Suppressor macrophage (primary cell): ENCODE results near the gene SBK2.
"Not testable (repeated sequence)": the region's sequence is repeated elsewhere in the genome, so short reads cannot be mapped to it uniquely, and the experiment has no call there.

Experiments
- DNase-seq, 4 experiments: peaks; one replicate each; pipeline ENCODE4 v3.0.0-alpha.2; 2020 to 2022

SBK2 gene

GRCh38 chr19:55535173-55535964 is 1.6 kb downstream of the SBK2 start:
- DNase-seq = peak; percentile 48 to 72 (median 70)

- not testable (repeated sequence) for DNase-seq
Observed at GRCh38 chr19:55534280-55534679, 2.7 kb downstream of the SBK2 start.

- no peak for DNase-seq
Observed at GRCh38 chr19:55530996-55531395, 5.9 kb downstream of the SBK2 start.

- DNase-seq = no peak
Observed at GRCh38 chr19:55529636-55530234, 7.2 kb downstream of the SBK2 start.

DNA sequence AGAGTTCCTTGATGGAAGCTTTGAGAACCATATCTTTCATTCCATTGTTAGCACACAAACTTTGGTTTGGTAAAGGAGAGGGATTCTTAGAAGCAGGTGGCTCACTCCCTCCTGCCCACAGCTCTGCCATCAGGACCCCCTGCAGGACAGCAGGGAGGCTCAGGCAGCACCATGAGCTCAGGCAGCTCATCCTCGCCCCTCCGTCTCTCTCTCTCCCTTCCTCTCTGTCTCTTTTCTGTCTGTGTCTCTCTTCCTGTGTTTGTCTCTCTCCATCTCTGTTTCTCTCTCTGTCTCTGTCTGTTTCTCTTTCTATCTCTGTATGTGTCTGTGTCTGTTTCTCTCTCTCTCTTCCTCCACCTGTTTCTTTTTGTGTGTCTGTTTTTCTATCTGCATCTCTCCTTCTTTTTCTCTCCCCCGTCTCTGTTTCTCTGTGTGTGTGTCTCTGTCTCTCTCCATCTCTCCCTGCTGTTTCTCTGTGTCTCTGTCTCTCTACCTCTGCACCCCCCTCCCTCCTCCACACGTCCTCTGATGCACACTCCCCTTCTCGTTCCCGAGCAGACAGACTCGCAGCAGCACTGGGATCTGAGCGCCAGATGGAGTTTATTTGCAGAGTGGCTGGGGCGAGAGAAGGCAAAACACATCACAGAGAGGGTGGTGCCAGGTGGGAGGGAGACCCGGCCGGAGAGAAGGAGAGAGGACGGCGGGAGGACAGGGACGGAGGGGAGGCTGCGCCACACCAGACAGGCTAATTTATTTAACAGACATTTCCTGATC is 8.7 kb downstream of the SBK2 start:
- no peak for DNase-seq

- no peak for DNase-seq
Observed at GRCh38 chr19:55527197-55528029, 9.5 kb downstream of the SBK2 start.

GRCh38 chr19:55526216-55527196 is 10.4 kb downstream of the SBK2 start:
- peak; percentile 24 to 73 (median 54) for DNase-seq

GRCh38 chr19:55525289-55526101 is 11.4 kb downstream of the SBK2 start:
- no peak for DNase-seq

DNA sequence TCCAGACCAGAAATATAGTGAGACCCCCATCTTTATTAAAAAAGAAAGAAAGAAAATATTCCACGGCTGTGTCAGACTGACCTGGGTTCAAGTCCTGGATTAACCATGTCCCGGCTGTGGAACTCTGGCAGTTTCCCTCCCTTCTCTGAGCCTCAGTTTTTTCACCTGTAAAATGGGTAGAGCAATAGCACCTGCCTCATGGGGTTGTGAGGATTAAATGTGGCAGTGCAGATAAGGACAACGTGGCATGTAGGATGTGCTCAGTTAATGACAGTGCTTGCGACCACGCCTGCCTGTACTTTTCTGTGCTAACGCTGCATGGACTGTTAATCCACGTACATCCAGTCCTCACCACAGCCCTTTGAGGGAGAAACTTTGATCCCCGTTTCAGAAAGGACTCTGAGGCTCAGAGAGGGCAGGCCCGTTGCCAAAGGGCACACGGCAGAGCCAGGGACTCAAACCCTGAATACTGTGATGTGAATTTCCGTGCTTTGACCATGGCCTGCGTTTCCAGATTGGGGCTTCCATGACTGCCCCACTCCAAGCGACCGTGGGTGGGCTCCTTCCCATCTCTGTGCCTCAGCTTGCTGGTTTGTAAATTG is 16.1 kb downstream of the SBK2 start:
- no peak for DNase-seq

DNA sequence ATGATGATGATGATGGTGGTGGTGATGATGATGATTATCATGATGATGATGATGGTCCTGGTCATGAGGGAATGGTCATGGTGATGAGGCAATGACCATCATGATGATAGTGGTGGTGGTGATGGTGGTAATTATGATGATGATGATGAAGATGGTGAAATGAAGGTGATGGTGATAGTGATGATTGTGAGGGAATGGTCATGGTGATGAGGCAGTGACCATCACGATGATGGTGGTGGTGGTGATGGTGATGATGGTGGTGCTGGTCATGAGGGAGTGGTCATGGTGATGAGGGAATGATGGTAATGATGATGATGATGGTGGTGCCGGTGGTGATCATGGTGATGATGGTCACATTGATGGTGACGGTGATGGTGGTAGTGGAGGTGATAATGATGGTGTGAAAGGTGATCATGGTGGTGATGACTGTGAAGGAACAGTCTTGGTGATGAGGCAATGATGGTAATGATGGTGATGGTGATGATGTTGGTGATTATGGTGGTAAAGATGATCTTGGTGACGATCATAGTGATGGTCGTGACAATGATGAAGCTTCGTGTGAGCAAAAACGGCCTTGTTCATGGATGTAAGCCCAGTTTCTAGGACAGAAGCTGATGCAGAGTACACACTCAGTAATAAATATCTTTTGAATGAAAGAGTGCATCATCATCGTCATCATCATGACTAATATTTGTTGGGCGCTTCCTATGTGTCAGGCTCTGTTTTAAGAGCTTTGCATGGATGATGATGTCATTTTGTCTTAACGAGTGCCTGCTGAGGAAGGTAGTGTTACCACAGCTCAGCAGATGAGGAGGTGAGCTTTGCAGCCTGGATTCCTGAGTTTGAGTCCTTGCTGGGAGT is 17.3 kb downstream of the SBK2 start:
- DNase-seq = peak; percentile 20 to 76 (median 38)

- peak; percentile 96 to 98 (median 98) for DNase-seq
Observed at GRCh38 chr19:55516878-55517620, 19.9 kb downstream of the SBK2 start.

DNA sequence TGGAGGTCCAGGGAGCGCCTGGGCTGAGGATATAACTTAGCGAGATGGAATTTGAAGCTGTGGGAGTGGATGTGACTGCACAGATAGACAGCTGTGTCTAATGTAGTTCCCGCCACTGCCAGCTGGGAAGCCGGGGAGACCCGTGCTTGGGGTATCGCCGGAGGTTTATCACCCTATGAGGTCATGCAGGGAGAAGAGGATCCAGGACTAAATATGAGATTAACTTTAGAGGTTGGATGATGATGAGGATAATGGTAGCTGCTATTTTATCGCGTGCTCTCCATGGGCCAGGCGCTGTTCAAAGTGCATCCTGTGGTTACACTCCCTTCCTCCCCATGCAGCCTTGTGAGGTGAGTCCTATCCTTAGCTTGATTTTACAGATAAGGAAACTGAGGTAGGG is 28.8 kb downstream of the SBK2 start:
- no peak for DNase-seq

DNA sequence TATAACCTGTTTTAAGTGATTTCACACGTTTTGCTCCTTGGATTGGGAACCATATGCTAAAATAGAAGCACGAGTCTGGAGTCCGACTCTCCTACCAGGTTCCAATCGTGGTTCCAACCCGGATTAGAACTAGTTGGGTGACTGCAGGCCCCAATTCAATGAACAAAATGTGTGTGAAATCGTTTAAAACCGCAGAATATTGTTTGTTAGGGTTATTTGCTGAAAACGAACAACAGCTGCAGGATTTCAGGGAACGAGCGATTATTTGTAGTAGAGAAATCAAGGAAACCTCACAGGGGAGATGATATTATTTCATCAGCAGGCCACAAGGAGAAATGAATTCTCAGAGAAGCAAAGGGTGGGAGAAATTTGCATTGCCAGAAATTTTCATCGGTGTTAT is 32.0 kb downstream of the SBK2 start:
- DNase-seq = no peak

- no peak for DNase-seq
Observed at GRCh38 chr19:55504252-55504603, 32.7 kb downstream of the SBK2 start.

DNA sequence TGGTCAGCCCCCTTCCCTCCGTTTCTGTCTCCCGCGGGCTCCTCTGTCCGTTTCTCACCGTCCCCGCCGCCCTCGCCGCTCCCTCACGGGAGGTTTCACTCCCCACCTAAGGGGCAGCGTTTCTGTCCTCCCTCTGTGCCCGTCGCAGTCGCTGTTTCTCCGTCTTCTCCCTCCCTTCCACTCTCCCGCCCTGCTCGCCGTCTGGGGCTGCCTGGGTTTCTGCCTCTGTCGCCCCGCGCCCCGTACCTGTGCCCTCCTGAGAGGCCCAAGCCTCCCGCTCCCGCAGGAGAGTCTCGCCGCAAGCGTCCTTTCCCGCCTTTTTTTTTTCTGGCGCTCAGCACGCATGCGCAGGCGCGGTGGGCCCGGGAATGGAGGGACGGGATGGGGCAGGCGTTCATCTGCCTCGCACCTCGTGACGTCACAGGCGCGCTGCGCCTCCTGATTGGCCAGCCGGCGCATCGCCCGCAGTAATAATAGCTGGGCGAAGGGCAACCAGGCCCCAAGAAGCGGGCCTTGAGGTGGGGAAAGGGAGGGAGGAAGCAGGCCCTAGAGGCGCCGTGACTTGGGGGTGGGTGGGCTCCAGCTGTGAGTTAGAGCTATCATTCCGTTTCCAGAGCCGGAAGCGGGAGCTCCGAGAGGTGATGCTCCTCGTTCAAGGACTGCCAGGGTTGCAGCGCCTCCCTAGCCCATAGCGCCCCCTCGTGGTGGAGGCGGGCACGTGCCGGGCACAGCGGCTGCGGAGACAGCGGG is 33.3 kb downstream of the SBK2 start:
- peak; percentile 94 to 97 (median 96) for DNase-seq

DNA sequence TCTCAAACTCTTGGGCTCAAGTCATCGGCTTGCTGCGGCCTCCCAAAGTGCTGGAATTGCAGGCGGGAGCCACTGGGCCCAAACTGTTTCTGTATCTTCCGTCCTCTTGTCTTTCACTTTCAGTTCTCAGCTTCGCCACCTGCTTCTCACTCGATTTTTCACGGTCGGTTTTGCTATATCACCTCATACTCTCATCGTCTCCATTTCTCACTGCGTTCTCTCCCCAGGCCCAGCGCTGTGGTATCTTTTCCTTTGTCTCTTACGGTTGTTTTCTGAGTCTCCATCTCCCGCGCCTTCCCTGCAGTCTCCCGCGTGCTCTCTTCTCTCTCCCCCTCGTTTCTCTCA is 33.8 kb downstream of the SBK2 start:
- no peak for DNase-seq

DNA sequence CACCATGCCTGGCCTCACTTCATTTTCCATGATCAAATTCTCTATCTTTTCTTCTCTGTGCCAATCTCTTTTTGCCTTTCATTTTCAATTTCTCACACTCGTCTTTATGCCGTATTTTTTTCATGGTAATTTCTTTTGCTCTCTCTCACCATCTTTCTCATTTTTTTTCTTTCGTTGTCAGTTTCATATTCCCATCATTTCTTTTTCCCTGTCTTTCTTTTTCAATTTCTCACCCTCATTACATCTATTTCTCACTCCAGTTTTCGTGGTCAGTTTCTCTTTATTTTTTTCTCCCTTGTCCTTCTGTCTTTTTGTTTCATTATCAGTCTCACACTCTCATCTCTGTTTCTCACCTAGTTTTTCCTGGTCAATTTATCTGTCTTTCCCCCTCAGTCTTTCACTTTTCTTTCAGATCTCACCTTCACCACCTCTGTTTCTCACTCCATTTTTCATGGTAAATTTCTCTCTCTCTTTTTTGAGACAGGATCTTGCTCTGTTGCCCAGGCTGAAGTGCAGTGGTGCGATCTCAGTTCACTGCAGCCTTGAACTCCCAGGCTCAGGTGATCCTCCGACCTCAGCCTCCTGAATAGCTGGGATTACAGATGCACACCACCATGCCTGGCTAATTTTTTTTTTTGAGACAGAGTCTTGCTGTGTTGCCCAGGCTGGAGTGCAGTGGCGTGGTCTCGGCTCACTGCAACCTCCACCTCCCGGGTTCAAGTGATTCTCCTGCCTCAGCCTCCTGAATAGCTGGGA is 34.6 kb downstream of the SBK2 start:
- DNase-seq = no peak
